Measurements from ENCODE around the gene DLG1. TPM values are rescaled to one million over a fixed set of nuclear protein-coding genes. Genes with fewer than 3 reads are reported as not detected.

Gene DLG1
- total RNA-seq, 4 donors from 2014 or later, result 136 to 221 (median 172) TPM

- no peak overlapping the region for H3K4me3 ChIP-seq
- H3K36me3 ChIP-seq, result no peaks in the 10 kb centered on the region
- peaks cover 0 to 13% (median 0%) of the 10 kb centered on the region in 4 donors for H3K4me1 ChIP-seq
- TF ChIP-seq POLR2A (IDR thresholded peaks at IDR 0.05), result no peak
- no peak for TF ChIP-seq CTCF (IDR thresholded peaks at IDR 0.05)
- H3K27ac ChIP-seq, result no peak overlapping the region
- no peaks in the 10 kb centered on the region for H3K27me3 ChIP-seq
- H3K9me3 ChIP-seq, result peaks cover 0 to 4% (median 0%) of the 10 kb centered on the region in 4 donors
- DNase-seq, result no peak
Measured at GRCh38 chr3:197237897-197238296, 60.5 kb downstream of the DLG1 start.

GRCh38 chr3:197236362-197236761 lies 62.0 kb downstream of the DLG1 start:
- no peaks in the 10 kb centered on the region for H3K9me3 ChIP-seq
- H3K27me3 ChIP-seq, result no peaks in the 10 kb centered on the region
- peaks cover 0 to 13% (median 0%) of the 10 kb centered on the region in 4 donors for H3K4me1 ChIP-seq
- H3K4me3 ChIP-seq, result no peak overlapping the region
- no peak for TF ChIP-seq CTCF (IDR thresholded peaks at IDR 0.05)
- no peak for TF ChIP-seq POLR2A (IDR thresholded peaks at IDR 0.05)
- no peaks in the 10 kb centered on the region for H3K36me3 ChIP-seq
- peak in 1 of 3 donors; percentile 61 for DNase-seq
- peak overlapping the region in 1 of 4 donors; percentile 13 for H3K27ac ChIP-seq

- Histone ChIP-seq H3K4me3 (no peak overlapping the region), H3K27me3 (no peaks in the 10 kb centered on the region), H3K27ac (no peak overlapping the region), H3K4me1 (peaks cover 0 to 13% (median 0%) of the 10 kb centered on the region in 4 donors), H3K9me3 (no peaks in the 10 kb centered on the region), H3K36me3 (no peaks in the 10 kb centered on the region)
- no peak for DNase-seq
- TF ChIP-seq CTCF (IDR thresholded peaks at IDR 0.05) (no peak), POLR2A (IDR thresholded peaks at IDR 0.05) (no peak)
Measured at GRCh38 chr3:197234947-197235914, 63.2 kb downstream of the DLG1 start.

GRCh38 chr3:197231321-197231720 lies 67.1 kb downstream of the DLG1 start:
- no peaks in the 10 kb centered on the region for H3K9me3 ChIP-seq
- TF ChIP-seq CTCF (IDR thresholded peaks at IDR 0.05) (no peak), POLR2A (IDR thresholded peaks at IDR 0.05) (no peak)

GRCh38 chr3:197229836-197230235 lies 68.6 kb downstream of the DLG1 start:
- Histone ChIP-seq H3K36me3 (no peaks in the 10 kb centered on the region), H3K4me1 (peaks cover 0 to 17% (median 0%) of the 10 kb centered on the region in 4 donors), H3K27ac (no peak overlapping the region), H3K4me3 (no peak overlapping the region), H3K27me3 (no peaks in the 10 kb centered on the region), H3K9me3 (no peaks in the 10 kb centered on the region)
- no peak for TF ChIP-seq POLR2A (IDR thresholded peaks at IDR 0.05)
- TF ChIP-seq CTCF (IDR thresholded peaks at IDR 0.05), result no peak
- DNase-seq, result no peak

More at GRCh38 chr3:197231321-197231720, 67.1 kb downstream of the DLG1 start:
- no peaks in the 10 kb centered on the region for H3K36me3 ChIP-seq
- no peaks in the 10 kb centered on the region for H3K27me3 ChIP-seq
- DNase-seq, result no peak
- H3K4me1 ChIP-seq, result peaks cover 0 to 17% (median 0%) of the 10 kb centered on the region in 4 donors
- no peak overlapping the region for H3K4me3 ChIP-seq
- no peak overlapping the region for H3K27ac ChIP-seq
